Endodermal cell (in vitro differentiated cells): Measurements from ENCODE around the gene NTN5. TPM values are rescaled to one million over a fixed set of nuclear protein-coding genes. Genes with fewer than 3 reads are reported as not detected.

ENCODE experiments used
- DNase-seq: peaks from one replicate; pipeline ENCODE4 v3.0.0-alpha.2; 2017
- H3K27ac ChIP-seq: 2 replicates; pipeline ENCODE4 v1.5.1; 2013; ENCODE audit warnings: mild to moderate bottlenecking, low read depth, low read length, moderate library complexity
- H3K27me3 ChIP-seq: 2 replicates; pipeline ENCODE4 v1.6.1; 2013; ENCODE audit warnings: mild to moderate bottlenecking, low read length, moderate library complexity; ENCODE audit not compliant: insufficient read depth, control insufficient read depth, poor library complexity, severe bottlenecking
- H3K36me3 ChIP-seq: 2 replicates; pipeline ENCODE4 v1.7.0; 2013; ENCODE audit warnings: mild to moderate bottlenecking, low read length, moderate library complexity; ENCODE audit not compliant: control insufficient read depth, insufficient read depth
- H3K4me1 ChIP-seq: one replicate; pipeline ENCODE4 v1.7.0; 2013; ENCODE audit warnings: low read length; ENCODE audit not compliant: control insufficient read depth, insufficient read depth
- H3K4me3 ChIP-seq: 2 replicates; pipeline ENCODE4 v1.5.1; 2013; ENCODE audit warnings: mild to moderate bottlenecking, low read length, moderate library complexity
- H3K9ac ChIP-seq: 2 replicates; pipeline ENCODE4 v1.6.1; 2013; ENCODE audit warnings: mild to moderate bottlenecking, low read length, moderate library complexity; ENCODE audit not compliant: poor library complexity, severe bottlenecking; ENCODE audit errors: extremely low read depth
- H3K9me3 ChIP-seq: 2 replicates; pipeline ENCODE4 v1.6.1; 2013; ENCODE audit warnings: mild to moderate bottlenecking, low read length, moderate library complexity; ENCODE audit not compliant: control insufficient read depth
- H3K27ac Mint-ChIP-seq: 2 replicates; pipeline ENCODE4 v1.8.0; 2020; ENCODE audit warnings: mixed read lengths
- H3K27me3 Mint-ChIP-seq: 2 replicates; pipeline ENCODE4 v1.8.0; 2021; ENCODE audit warnings: mild to moderate bottlenecking, mixed read lengths; ENCODE audit not compliant: insufficient read depth
- H3K36me3 Mint-ChIP-seq: 2 replicates; pipeline ENCODE4 v1.8.0; 2020; ENCODE audit warnings: low read depth, mixed read lengths
- H3K4me1 Mint-ChIP-seq: 2 replicates; pipeline ENCODE4 v1.8.0; 2020; ENCODE audit warnings: mixed read lengths
- H3K4me3 Mint-ChIP-seq: 2 replicates; pipeline ENCODE4 v1.8.0; 2020; ENCODE audit warnings: mild to moderate bottlenecking, moderate library complexity, mixed read lengths
- H3K9me3 Mint-ChIP-seq: 2 replicates; pipeline ENCODE4 v1.8.0; 2020; ENCODE audit warnings: mild to moderate bottlenecking, mixed read lengths
- WGBS, 2 experiments: methylation state at CpG; one replicate each; pipeline versions ENCODE4 v1.1.5 to v1.1.7; 2013; ENCODE audit warnings: missing lambda C conversion rate in 2 of 2, mixed read lengths in 1 of 2; ENCODE audit not compliant: insufficient coverage in 1 of 2, insufficient read length in 1 of 2; 5-methylcytosine and 5-hydroxymethylcytosine counted together
- total RNA-seq, 2 donors: library from RNA; stranded (reverse); fragmentation: NEBNext Ultra II Directional in 1 of 2; extraction: Animal tissue kit (Norgen Biotek cat#: 25700) in 1 of 2; gene quantifications; 2 replicates in 1 of 2; 3 replicates in 1 of 2; pipeline ENCODE4 v1.2.1, GENCODE V29; 2021
- TF ChIP-seq, protein P1 (sequence below): fragments of 200-600 bp; sonication (generic); conservative IDR thresholded peaks from 2 replicates; pipeline ENCODE4 v1.5.0; 2021; ENCODE audit warnings: antibody characterized with exemption, mild to moderate bottlenecking

The NTN5 gene
- total RNA-seq, 2 donors from 2014 or later, result 1.2 to 1.4 TPM

DNA sequence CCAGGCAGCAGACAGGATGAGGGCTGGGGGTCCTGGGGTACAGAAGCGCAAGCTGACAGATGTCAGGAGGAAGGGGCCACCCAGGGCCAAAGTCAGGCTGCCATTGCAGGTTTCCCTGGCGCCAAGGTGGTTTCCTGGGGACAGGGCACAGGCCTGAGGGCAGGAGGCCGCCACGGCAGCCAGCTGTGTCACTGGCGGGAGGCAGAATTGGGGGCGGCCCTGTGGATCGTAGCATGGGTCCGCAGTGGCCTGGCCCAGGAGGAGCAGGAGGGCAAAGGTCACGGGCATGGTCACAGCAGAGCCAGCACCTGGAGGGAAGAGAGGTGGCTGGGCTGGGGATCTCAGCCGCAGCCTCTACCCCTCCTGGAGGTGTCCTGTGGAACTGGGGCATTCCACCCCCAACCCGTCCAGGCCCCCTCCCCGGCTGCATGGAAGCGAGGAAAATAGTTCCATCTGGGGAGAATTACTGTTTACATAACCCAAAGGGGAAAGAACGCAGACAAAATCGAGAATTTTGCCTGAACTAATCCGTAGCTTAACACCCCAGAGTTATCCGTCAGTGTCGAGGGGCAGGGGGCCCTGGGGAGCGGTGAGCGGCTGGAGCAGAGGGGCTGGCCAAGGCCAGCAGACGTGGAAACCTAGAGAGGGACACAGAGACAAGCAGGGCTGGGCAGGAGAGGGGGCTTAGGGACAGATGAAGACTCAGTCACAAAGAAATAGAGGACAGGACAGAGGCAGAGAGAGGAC is 1.9 kb downstream of the NTN5 start:
- no peak overlapping the region for H3K27ac ChIP-seq

GRCh38 chr19:48669903-48670668 is 2.7 kb downstream of the NTN5 start:
- H3K9me3 ChIP-seq, result no peaks in the 10 kb centered on the region
- no peaks in the 10 kb centered on the region for H3K4me1 ChIP-seq
- no peak overlapping the region for H3K27ac ChIP-seq
- H3K36me3 ChIP-seq, result no peaks in the 10 kb centered on the region
- Mint-ChIP-seq H3K36me3 (no peaks in the 10 kb centered on the region), H3K27ac (no peak overlapping the region), H3K4me3 (no peak overlapping the region), H3K4me1 (peaks cover 10% of the 10 kb centered on the region), H3K27me3 (peaks cover 14% of the 10 kb centered on the region), H3K9me3 (no peaks in the 10 kb centered on the region)
- no peak overlapping the region for H3K9ac ChIP-seq
- WGBS, 2 experiments, result 97 to 98% methylated on average over 11 to 26 of the region's 26 CpGs
- H3K4me3 ChIP-seq, result no peak overlapping the region
- TF ChIP-seq, protein P1, sequence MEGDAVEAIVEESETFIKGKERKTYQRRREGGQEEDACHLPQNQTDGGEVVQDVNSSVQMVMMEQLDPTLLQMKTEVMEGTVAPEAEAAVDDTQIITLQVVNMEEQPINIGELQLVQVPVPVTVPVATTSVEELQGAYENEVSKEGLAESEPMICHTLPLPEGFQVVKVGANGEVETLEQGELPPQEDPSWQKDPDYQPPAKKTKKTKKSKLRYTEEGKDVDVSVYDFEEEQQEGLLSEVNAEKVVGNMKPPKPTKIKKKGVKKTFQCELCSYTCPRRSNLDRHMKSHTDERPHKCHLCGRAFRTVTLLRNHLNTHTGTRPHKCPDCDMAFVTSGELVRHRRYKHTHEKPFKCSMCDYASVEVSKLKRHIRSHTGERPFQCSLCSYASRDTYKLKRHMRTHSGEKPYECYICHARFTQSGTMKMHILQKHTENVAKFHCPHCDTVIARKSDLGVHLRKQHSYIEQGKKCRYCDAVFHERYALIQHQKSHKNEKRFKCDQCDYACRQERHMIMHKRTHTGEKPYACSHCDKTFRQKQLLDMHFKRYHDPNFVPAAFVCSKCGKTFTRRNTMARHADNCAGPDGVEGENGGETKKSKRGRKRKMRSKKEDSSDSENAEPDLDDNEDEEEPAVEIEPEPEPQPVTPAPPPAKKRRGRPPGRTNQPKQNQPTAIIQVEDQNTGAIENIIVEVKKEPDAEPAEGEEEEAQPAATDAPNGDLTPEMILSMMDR, result no peak
- DNase-seq, result no peak
- no peaks in the 10 kb centered on the region for H3K27me3 ChIP-seq

More for the DNA sequence above, 1.9 kb downstream of the NTN5 start:
- H3K27me3 Mint-ChIP-seq, result peaks cover 14% of the 10 kb centered on the region
- H3K9ac ChIP-seq, result no peak overlapping the region
- no peak overlapping the region for H3K4me3 Mint-ChIP-seq
- WGBS, 2 experiments, result 86 to 90% methylated on average over 15 to 21 of the region's 21 CpGs
- TF ChIP-seq, protein P1, result peak; percentile 25
- no peaks in the 10 kb centered on the region for H3K9me3 ChIP-seq
- H3K27ac Mint-ChIP-seq, result no peak overlapping the region
- H3K4me3 ChIP-seq, result no peak overlapping the region
- H3K9me3 Mint-ChIP-seq, result no peaks in the 10 kb centered on the region
- H3K27me3 ChIP-seq, result no peaks in the 10 kb centered on the region
- no peaks in the 10 kb centered on the region for H3K4me1 ChIP-seq
- no peak for DNase-seq
- no peaks in the 10 kb centered on the region for H3K36me3 Mint-ChIP-seq
- no peaks in the 10 kb centered on the region for H3K36me3 ChIP-seq
- peaks cover 10% of the 10 kb centered on the region for H3K4me1 Mint-ChIP-seq

- Mint-ChIP-seq H3K27ac (no peak overlapping the region), H3K36me3 (no peaks in the 10 kb centered on the region)
- WGBS, 2 experiments, result 94 to 100% methylated on average over 1 to 2 of the region's 2 CpGs
Observed at GRCh38 chr19:48668761-48669160, 4.1 kb downstream of the NTN5 start.

More at GRCh38 chr19:48668761-48669160, 4.1 kb downstream of the NTN5 start:
- Histone ChIP-seq H3K27ac (no peak overlapping the region), H3K4me1 (no peaks in the 10 kb centered on the region), H3K4me3 (no peak overlapping the region), H3K9ac (no peak overlapping the region), H3K27me3 (no peaks in the 10 kb centered on the region), H3K36me3 (no peaks in the 10 kb centered on the region), H3K9me3 (no peaks in the 10 kb centered on the region)
- Mint-ChIP-seq H3K4me3 (no peak overlapping the region), H3K27me3 (peaks cover 6% of the 10 kb centered on the region), H3K4me1 (peaks cover 3% of the 10 kb centered on the region), H3K9me3 (no peaks in the 10 kb centered on the region)
- DNase-seq, result no peak
- TF ChIP-seq, protein P1, result no peak
